ENCODE results near the gene CRTAC1. TPM values are rescaled to one million over a fixed set of nuclear protein-coding genes. Genes with fewer than 3 reads are reported as not detected.
A peak's percentile ranks its signal among the peaks of the same experiment; 100 is the strongest.

CRTAC1 gene
- total and polyA plus RNA-seq, 4 donors, result 0.14 to 0.33 (median 0.26) TPM

- H3K4me1 ChIP-seq (ENCODE audit: control insufficient read depth in 4 of 4, insufficient read depth in 4 of 4, low read length in 3 of 4), result peaks cover 10 to 18% (median 12%) of the 10 kb centered on the region in 4 donors
- peaks cover 0 to 18% (median 9%) of the 10 kb centered on the region in 4 donors for H3K27me3 ChIP-seq (ENCODE audit: control insufficient read depth in 4 of 4, insufficient read depth in 4 of 4, low read length in 3 of 4)
- no peak overlapping the region for H3K9ac ChIP-seq (ENCODE audit: low read depth in 1 of 2, low read length in 2 of 2)
- TF ChIP-seq RAD21 (IDR thresholded peaks at IDR 0.05) (peak; percentile 35 to 41), CTCF (IDR thresholded peaks at IDR 0.05; ENCODE audit: low read depth, low read length, missing input control) (peak; percentile 57), SP1 (IDR thresholded peaks at IDR 0.05) (no peak)
- H3K36me3 ChIP-seq (ENCODE audit: control insufficient read depth in 4 of 4, insufficient read depth in 3 of 4, low read depth in 1 of 4, low read length in 3 of 4), result no peaks in the 10 kb centered on the region
- no peak overlapping the region for H3K4me3 ChIP-seq (ENCODE audit: low read depth in 1 of 3, low read length in 3 of 3)
- 19% methylated on average over 11 of the region's 11 CpGs for WGBS
- H3K9me3 ChIP-seq (ENCODE audit: control insufficient read depth in 4 of 4, low read length in 3 of 4), result no peaks in the 10 kb centered on the region
- no peak overlapping the region for H3K27ac ChIP-seq (ENCODE audit: low read depth in 1 of 2, low read length in 2 of 2)
- DNase-seq (ENCODE audit: low spot score), result peak; percentile 70
Observed at GRCh38 chr10:98028168-98028770, 2.2 kb downstream of the CRTAC1 start.

- Histone ChIP-seq H3K9me3 (ENCODE audit: control insufficient read depth in 4 of 4, low read length in 3 of 4) (no peaks in the 10 kb centered on the region), H3K4me1 (ENCODE audit: control insufficient read depth in 4 of 4, insufficient read depth in 4 of 4, low read length in 3 of 4) (no peaks in the 10 kb centered on the region), H3K36me3 (ENCODE audit: control insufficient read depth in 4 of 4, insufficient read depth in 3 of 4, low read depth in 1 of 4, low read length in 3 of 4) (no peaks in the 10 kb centered on the region), H3K27ac (ENCODE audit: low read depth in 1 of 2, low read length in 2 of 2) (no peak overlapping the region), H3K9ac (ENCODE audit: low read depth in 1 of 2, low read length in 2 of 2) (no peak overlapping the region), H3K4me3 (ENCODE audit: low read depth in 1 of 3, low read length in 3 of 3) (no peak overlapping the region), H3K27me3 (ENCODE audit: control insufficient read depth in 4 of 4, insufficient read depth in 4 of 4, low read length in 3 of 4) (peaks cover 0 to 7% (median 2%) of the 10 kb centered on the region in 4 donors)
- WGBS, result 83% methylated on average over 4 of the region's 4 CpGs
- DNase-seq (ENCODE audit: low spot score), result no peak
- no peak for TF ChIP-seq HNF4A (conservative IDR thresholded peaks at IDR 0.05)
- TF ChIP-seq REST (IDR thresholded peaks at IDR 0.05), result no peak
- TF ChIP-seq MAX (IDR thresholded peaks at IDR 0.05), result no peak
- no peak for TF ChIP-seq RXRA (IDR thresholded peaks at IDR 0.05)
- TF ChIP-seq RAD21 (IDR thresholded peaks at IDR 0.05), result no peak
- no peak for TF ChIP-seq NR2F2 (IDR thresholded peaks at IDR 0.05)
Observed at GRCh38 chr10:98023024-98023423, 7.4 kb downstream of the CRTAC1 start.

GRCh38 chr10:98020784-98021183, 9.6 kb downstream of the CRTAC1 start:
- H3K9me3 ChIP-seq (ENCODE audit: control insufficient read depth in 4 of 4, low read length in 3 of 4), result no peaks in the 10 kb centered on the region
- H3K4me1 ChIP-seq (ENCODE audit: control insufficient read depth in 4 of 4, insufficient read depth in 4 of 4, low read length in 3 of 4), result no peaks in the 10 kb centered on the region
- H3K27ac ChIP-seq (ENCODE audit: low read depth in 1 of 2, low read length in 2 of 2), result no peak overlapping the region
- no peak overlapping the region for H3K4me3 ChIP-seq (ENCODE audit: low read depth in 1 of 3, low read length in 3 of 3)
- WGBS, result 94% methylated on average over 1 of the region's 1 CpG
- H3K9ac ChIP-seq (ENCODE audit: low read depth in 1 of 2, low read length in 2 of 2), result no peak overlapping the region
- H3K27me3 ChIP-seq (ENCODE audit: control insufficient read depth in 4 of 4, insufficient read depth in 4 of 4, low read length in 3 of 4), result peaks cover 0 to 4% (median 1%) of the 10 kb centered on the region in 4 donors
- no peak for DNase-seq (ENCODE audit: low spot score)
- no peaks in the 10 kb centered on the region for H3K36me3 ChIP-seq (ENCODE audit: control insufficient read depth in 4 of 4, insufficient read depth in 3 of 4, low read depth in 1 of 4, low read length in 3 of 4)
- no peak for TF ChIP-seq REST (IDR thresholded peaks at IDR 0.05)
- no peak for TF ChIP-seq RAD21 (IDR thresholded peaks at IDR 0.05)
- TF ChIP-seq TAF1 (conservative IDR thresholded peaks at IDR 0.05), result no peak
- no peak for TF ChIP-seq YY1 (IDR thresholded peaks at IDR 0.05)
- TF ChIP-seq FOXA1 (IDR thresholded peaks at IDR 0.05), result no peak
- TF ChIP-seq CTCF (IDR thresholded peaks at IDR 0.05; ENCODE audit: low read depth, low read length, missing input control), result no peak
- TF ChIP-seq GABPA (IDR thresholded peaks at IDR 0.05 in 1 of 2, conservative IDR thresholded peaks at IDR 0.05 in 1 of 2), result no peak
- TF ChIP-seq JUND (IDR thresholded peaks at IDR 0.05), result no peak
- TF ChIP-seq HNF4A (conservative IDR thresholded peaks at IDR 0.05), result no peak
- TF ChIP-seq FOXA2 (IDR thresholded peaks at IDR 0.05), result no peak
- no peak for TF ChIP-seq ATF3 (IDR thresholded peaks at IDR 0.05)
- TF ChIP-seq RXRA (IDR thresholded peaks at IDR 0.05), result no peak

Measured in liver (tissue), 9 donors.